GM12878 (cell line): ENCODE measurements around the gene COL26A1. TPM values are rescaled to one million over a fixed set of nuclear protein-coding genes. Genes with fewer than 3 reads are reported as not detected.

Source experiments
- ATAC-seq: fragments of 200-7000 bp; cut with Tn5 transposase; 3 replicates; pipeline ENCODE4 v1.9.1; 2020; ENCODE audit warnings: mild to moderate bottlenecking, moderate library complexity
- BruUV-seq: library from RNA; stranded (reverse); fragments of 400-500 nt; replicated peaks from 2 replicates; lab custom pipeline; 2021; lab: Mats Ljungman, UMichigan
- CTCF ChIA-PET: fragments of 300-600 bp; sonication (Branson Sonifier 250); formaldehyde crosslinking; extraction: SDS; loops from one replicate; lab custom pipeline; 2021; ENCODE audit warnings: inconsistent platforms; lab: Yijun Ruan, JAX
- POLR2A ChIA-PET: fragments of 350-600 bp; formaldehyde crosslinking; extraction: SDS; loops from one replicate; lab custom pipeline; 2021; ENCODE audit warnings: inconsistent platforms; lab: Charles Lee
- RAD21 ChIA-PET: fragments of 300-600 bp; sonication (Branson Sonifier 250); formaldehyde crosslinking; loops from one replicate; lab custom pipeline; 2023; ENCODE audit warnings: antibody characterized with exemption; ENCODE audit not compliant: unreplicated experiment; lab: Charles Lee
- SMC1A ChIA-PET: fragments of 300-600 bp; sonication (Branson Sonifier 250); formaldehyde crosslinking; loops from one replicate; lab custom pipeline; 2023; ENCODE audit not compliant: unreplicated experiment, uncharacterized antibody; lab: Charles Lee
- DNase-seq: peaks from one replicate; pipeline ENCODE4 v3.0.0-alpha.2; 2011; ENCODE audit warnings: low read depth, low spot score
- FAIRE-seq: peaks from 3 replicates; lab custom pipeline; 2011; peaks lifted over from hg19 to GRCh38; lab: Jason Lieb, UNC
- H2AFZ ChIP-seq: 2 replicates; pipeline ENCODE4 v1.6.0; 2011; ENCODE audit warnings: low read depth, low read length, control low read depth; ENCODE audit not compliant: control insufficient read depth
- H3K27ac ChIP-seq: 2 replicates; pipeline ENCODE4 v1.5.1; 2011; ENCODE audit warnings: control low read depth; ENCODE audit not compliant: control insufficient read depth, insufficient read depth
- H3K27me3 ChIP-seq, 2 experiments: replicated peaks in 1 of 2; 2 replicates each; pipeline versions ENCODE4 v1.6.0 to v1.6.1; 2011; ENCODE audit warnings: low read length in 1 of 2; ENCODE audit not compliant: control insufficient read depth in 2 of 2, insufficient read depth in 2 of 2
- H3K36me3 ChIP-seq, 2 experiments: 2 replicates each; pipeline ENCODE4 v1.5.1; 2011; ENCODE audit warnings: low read length in 1 of 2; ENCODE audit not compliant: control insufficient read depth in 2 of 2, insufficient read depth in 2 of 2
- H3K4me1 ChIP-seq: 2 replicates; pipeline ENCODE4 v1.6.1; 2011; ENCODE audit warnings: mild to moderate bottlenecking, low read length, moderate library complexity, mixed read lengths; ENCODE audit not compliant: control insufficient read depth, insufficient read depth
- H3K4me2 ChIP-seq: 2 replicates; pipeline ENCODE4 v1.6.0; 2011; ENCODE audit warnings: control low read depth; ENCODE audit not compliant: control insufficient read depth, insufficient read depth
- H3K4me3 ChIP-seq: fragments of 200-600 bp; sonication (generic); 2 replicates; pipeline ENCODE4 v1.5.1; 2016
- H3K79me2 ChIP-seq: 2 replicates; pipeline ENCODE4 v1.6.0; 2011; ENCODE audit warnings: low read length; ENCODE audit not compliant: control insufficient read depth, insufficient read depth
- H3K9ac ChIP-seq: 2 replicates; pipeline ENCODE4 v1.8.0; 2011; ENCODE audit warnings: low read length, control low read depth, mixed read lengths; ENCODE audit not compliant: control insufficient read depth, insufficient read depth
- H3K9me3 ChIP-seq: replicated peaks from 3 replicates; pipeline ENCODE4 v1.5.1; 2011; ENCODE audit warnings: mild to moderate bottlenecking, low read length; ENCODE audit not compliant: control insufficient read depth, insufficient read depth
- H4K20me1 ChIP-seq: 2 replicates; pipeline ENCODE4 v1.6.0; 2011; ENCODE audit not compliant: control insufficient read depth, insufficient read depth
- BMI1 ChIP-seq: fragments of 450-650 bp; IDR thresholded peaks from 2 replicates; pipeline ENCODE4 v1.6.1; 2016; ENCODE audit warnings: mild to moderate bottlenecking, moderate library complexity, borderline replicate concordance
- CREM ChIP-seq: IDR thresholded peaks from 2 replicates; pipeline ENCODE4 v1.6.1; 2014; ENCODE audit warnings: antibody characterized with exemption, low read depth
- CUX1 ChIP-seq: IDR thresholded peaks from 2 replicates; pipeline ENCODE4 v1.6.1; 2012; ENCODE audit warnings: improper control_type of control experiment, low read depth, low read length; ENCODE audit not compliant: insufficient replicate concordance
- EP300 ChIP-seq, 2 experiments: fragments of 150-350 bp in 1 of 2; IDR thresholded peaks; 2 replicates each; pipeline ENCODE4 v1.6.1; 2011 to 2012; ENCODE audit warnings: low read depth in 2 of 2, low read length in 2 of 2, borderline replicate concordance in 1 of 2, improper control_type of control experiment in 1 of 2, inconsistent platforms in 1 of 2; ENCODE audit not compliant: control insufficient read depth in 1 of 2
- ETV6 ChIP-seq, 2 experiments: fragments of 450-650 bp in 1 of 2; IDR thresholded peaks in 1 of 2; conservative IDR thresholded peaks in 1 of 2; 2 replicates each; pipeline ENCODE4 v1.6.1; 2014; ENCODE audit warnings: antibody characterized with exemption in 1 of 2, borderline replicate concordance in 1 of 2, low read depth in 1 of 2, mild to moderate bottlenecking in 1 of 2, moderate library complexity in 1 of 2
- FOS ChIP-seq: IDR thresholded peaks from 3 replicates; pipeline ENCODE4 v1.6.1; 2011; ENCODE audit warnings: borderline replicate concordance; ENCODE audit not compliant: insufficient read length; ENCODE audit errors: extremely low read depth
- FOXK2 ChIP-seq: fragments of 450-650 bp; IDR thresholded peaks from 2 replicates; pipeline ENCODE4 v1.6.1; 2017; ENCODE audit warnings: mild to moderate bottlenecking, moderate library complexity
- NR2C2 ChIP-seq: IDR thresholded peaks from 2 replicates; pipeline ENCODE4 v1.6.1; 2011; ENCODE audit warnings: borderline replicate concordance, low read depth; ENCODE audit not compliant: control insufficient read depth, insufficient read length
- ZBTB11 ChIP-seq: fragments of 450-650 bp; formaldehyde crosslinking; IDR thresholded peaks from 2 replicates; pipeline ENCODE4 v1.5.0; 2022; ENCODE audit warnings: mild to moderate bottlenecking, missing genetic modification characterization
- WGBS: methylation state at CpG from one replicate; pipeline ENCODE4 v1.1.6; 2016; ENCODE audit warnings: low lambda C conversion rate; ENCODE audit not compliant: insufficient replicate concordance, insufficient coverage; ENCODE audit errors: missing lambda C conversion rate; 5-methylcytosine and 5-hydroxymethylcytosine counted together
- in situ Hi-C: fragments of 300-500 bp; cut with MboI; formaldehyde crosslinking; loops from 9 replicates; pipeline ENCODE4 v1.14.3; 2018; ENCODE audit warnings: mixed read lengths
- intact Hi-C: fragments of 100-400 bp; cut with micrococcal nuclease; formaldehyde crosslinking; loops from one replicate; pipeline ENCODE4 v1.14.2; 2022; ENCODE audit not compliant: unreplicated experiment
- polyA plus RNA-seq, 11 experiments: library from polyadenylated mRNA; depleted of rRNA in 4 of 11; unstranded in 6 of 11; stranded (reverse) in 5 of 11; fragments of >200 nt; fragmentation: Nextera tagmentation in 4 of 11; fragmentation: Illumina TruSeq in 1 of 11; extraction: Ambion mirVana in 4 of 11; extraction: Trizol in 1 of 11; gene quantifications; 1 replicate in 1 of 11; 2 replicates in 10 of 11; pipeline versions ENCODE4 v1.2.1 to v1.2.3, GENCODE V29; 2011 to 2016; ENCODE audit warnings: inconsistent platforms in 2 of 11, missing spikeins in 2 of 11, low read depth in 1 of 11
- total RNA-seq, 4 experiments: library from RNA; depleted of rRNA in 3 of 4; stranded (reverse); fragments of >200 nt in 3 of 4; fragmentation: Illumina TruSeq in 1 of 4; extraction: Trizol in 1 of 4; gene quantifications; 2 replicates each; pipeline versions ENCODE4 v1.2.1 to v1.2.3, GENCODE V29; 2013 to 2021
- TF ChIP-seq, protein P1 (sequence below): fragments of 450-650 bp; IDR thresholded peaks from 2 replicates; pipeline ENCODE4 v1.6.1; 2017; ENCODE audit warnings: mild to moderate bottlenecking

The COL26A1 gene
- total and polyA plus RNA-seq, 10 of the 15 experiments (the other 5 are each of a cell fraction or from before 2014, with no cell fraction given), result 0.08 TPM; not detected in 9

DNA sequence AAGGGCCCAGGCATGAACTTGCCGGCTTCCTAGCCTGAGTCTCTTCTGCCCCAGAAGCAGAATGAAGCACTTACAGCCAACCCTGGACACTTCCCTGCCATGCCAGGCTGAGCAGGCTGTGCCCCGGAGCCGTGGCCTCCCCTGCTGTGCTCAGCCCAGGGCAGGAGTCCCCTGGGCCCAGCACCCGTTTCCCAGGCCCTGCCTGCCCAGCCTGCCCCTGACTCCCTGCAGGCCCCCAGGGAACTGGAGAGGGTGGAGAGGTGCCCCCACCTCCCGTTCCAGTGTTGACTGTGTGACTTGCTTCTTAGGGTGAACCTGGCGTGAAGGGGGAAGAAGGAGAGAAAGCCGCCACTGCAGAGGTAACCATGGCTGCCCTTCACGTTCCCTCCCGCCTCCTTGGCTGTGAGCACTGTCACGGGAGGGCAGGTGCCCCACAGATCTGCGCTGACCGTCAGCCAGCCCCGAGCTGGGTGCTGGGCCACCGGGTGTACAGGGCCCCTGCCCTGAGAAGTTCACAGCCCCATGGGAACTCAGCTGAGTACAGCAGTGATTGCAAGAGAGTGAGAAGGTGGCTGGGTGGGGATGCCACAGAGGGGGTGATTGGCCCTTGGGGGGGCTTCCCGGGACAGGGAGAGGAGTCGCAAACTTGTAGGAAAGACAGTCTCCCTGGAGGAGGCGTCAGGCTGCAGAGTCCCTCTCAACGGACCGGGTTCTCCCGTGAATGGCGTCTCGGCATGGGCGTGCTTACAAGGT is 190.5 kb downstream of the COL26A1 start:
- ChIA-PET CTCF (no interaction called here), RAD21 (no interaction called here), POLR2A (interaction anchor here (0.6 kb wide), 1 partner anchor 76 kb away, joined by 3 read pairs; the partner anchor contains the start of gene MYL10), SMC1A (no interaction called here)
- 47% methylated on average over 23 of the region's 23 CpGs for WGBS
- DNase-seq, result no peak
- no peaks in the 10 kb centered on the region for H3K27me3 ChIP-seq
- H3K4me2 ChIP-seq, result no peak overlapping the region
- no peak overlapping the region for H3K27ac ChIP-seq
- H3K4me1 ChIP-seq, result no peaks in the 10 kb centered on the region
- ATAC-seq, result no peak
- H4K20me1 ChIP-seq, result no peaks in the 10 kb centered on the region
- no peak overlapping the region for H3K4me3 ChIP-seq
- in situ Hi-C loops (no loop called here), intact Hi-C loops (no loop called here)
- no peaks in the 10 kb centered on the region for H3K79me2 ChIP-seq
- H3K9ac ChIP-seq, result no peak overlapping the region
- no peaks in the 10 kb centered on the region for H3K9me3 ChIP-seq
- no peak for FAIRE-seq
- no peaks in the 10 kb centered on the region; a peak in 1 of 4 replicates for H3K36me3 ChIP-seq
- H2AFZ ChIP-seq, result no peak overlapping the region
- no TSS peak for BruUV-seq
- no peak for TF ChIP-seq ZBTB11 (CRISPR knock-in tag)
- no peak for TF ChIP-seq NR2C2
- no peak for TF ChIP-seq CREM
- TF ChIP-seq FOS, result no peak
- TF ChIP-seq CUX1, result no peak
- no peak for TF ChIP-seq ETV6 (conservative IDR thresholded peaks at IDR 0.05 in 1 of 2, IDR thresholded peaks at IDR 0.05 in 1 of 2; ENCODE audit: borderline replicate concordance in 1 of 2, low read depth in 1 of 2)
- TF ChIP-seq, protein P1, sequence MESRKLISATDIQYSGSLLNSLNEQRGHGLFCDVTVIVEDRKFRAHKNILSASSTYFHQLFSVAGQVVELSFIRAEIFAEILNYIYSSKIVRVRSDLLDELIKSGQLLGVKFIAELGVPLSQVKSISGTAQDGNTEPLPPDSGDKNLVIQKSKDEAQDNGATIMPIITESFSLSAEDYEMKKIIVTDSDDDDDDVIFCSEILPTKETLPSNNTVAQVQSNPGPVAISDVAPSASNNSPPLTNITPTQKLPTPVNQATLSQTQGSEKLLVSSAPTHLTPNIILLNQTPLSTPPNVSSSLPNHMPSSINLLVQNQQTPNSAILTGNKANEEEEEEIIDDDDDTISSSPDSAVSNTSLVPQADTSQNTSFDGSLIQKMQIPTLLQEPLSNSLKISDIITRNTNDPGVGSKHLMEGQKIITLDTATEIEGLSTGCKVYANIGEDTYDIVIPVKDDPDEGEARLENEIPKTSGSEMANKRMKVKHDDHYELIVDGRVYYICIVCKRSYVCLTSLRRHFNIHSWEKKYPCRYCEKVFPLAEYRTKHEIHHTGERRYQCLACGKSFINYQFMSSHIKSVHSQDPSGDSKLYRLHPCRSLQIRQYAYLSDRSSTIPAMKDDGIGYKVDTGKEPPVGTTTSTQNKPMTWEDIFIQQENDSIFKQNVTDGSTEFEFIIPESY, result no peak
- no peak for TF ChIP-seq BMI1
- TF ChIP-seq EP300 (IDR thresholded peaks at IDR 0.05; ENCODE audit: borderline replicate concordance in 1 of 2, control insufficient read depth in 1 of 2, low read depth in 2 of 2, low read length in 2 of 2), result no peak
- TF ChIP-seq FOXK2, result no peak
